Stimulated activated CD8-positive, alpha-beta memory T cell treated with anti-CD3 and anti-CD28 coated beads, Interleukin-12 subunit alpha, Interleukin-12 subunit beta, amount 100 ng/mL, for 24 hours (primary cell): ENCODE data around the gene CACNG3.
"Not testable (repeated sequence)": the region's sequence is repeated elsewhere in the genome, so short reads cannot be mapped to it uniquely, and the experiment has no call there.

ENCODE experiments used
- DNase-seq: peaks from one replicate; pipeline ENCODE4 v3.0.0-alpha.2; 2020; ENCODE audit errors: extremely low read depth

CACNG3 gene

GRCh38 chr16:24279982-24280515, 23.9 kb downstream of the CACNG3 start:
- no peak for DNase-seq

GRCh38 chr16:24281466-24281865, 25.3 kb downstream of the CACNG3 start:
- DNase-seq = no peak

- no peak for DNase-seq
Observed at GRCh38 chr16:24282141-24282540, 26.0 kb downstream of the CACNG3 start.

- no peak for DNase-seq
Observed at GRCh38 chr16:24286741-24287405, 30.7 kb downstream of the CACNG3 start.

- DNase-seq = no peak
Observed at GRCh38 chr16:24288516-24288915, 32.4 kb downstream of the CACNG3 start.

GRCh38 chr16:24289166-24289700, 33.1 kb downstream of the CACNG3 start:
- DNase-seq = no peak

GRCh38 chr16:24291932-24292331, 35.8 kb downstream of the CACNG3 start:
- DNase-seq = no peak

GRCh38 chr16:24294131-24294530, 38.0 kb downstream of the CACNG3 start:
- DNase-seq = no peak

- DNase-seq = no peak
Observed at GRCh38 chr16:24297375-24297774, 41.2 kb downstream of the CACNG3 start.

GRCh38 chr16:24298548-24299167, 42.5 kb downstream of the CACNG3 start:
- no peak for DNase-seq

- DNase-seq = not testable (repeated sequence)
Observed at GRCh38 chr16:24300750-24301149, 44.6 kb downstream of the CACNG3 start.

GRCh38 chr16:24302636-24303035, 46.5 kb downstream of the CACNG3 start:
- DNase-seq = no peak

- DNase-seq = no peak
Observed at GRCh38 chr16:24308200-24308599, 52.1 kb downstream of the CACNG3 start.

- DNase-seq = no peak
Observed at GRCh38 chr16:24309258-24310142, 53.4 kb downstream of the CACNG3 start.

GRCh38 chr16:24315343-24315742, 59.2 kb downstream of the CACNG3 start:
- DNase-seq = no peak

- DNase-seq = no peak
Observed at GRCh38 chr16:24318680-24319079, 62.5 kb downstream of the CACNG3 start.

- DNase-seq = no peak
Observed at GRCh38 chr16:24319126-24319814, 63.1 kb downstream of the CACNG3 start.

GRCh38 chr16:24322106-24322505, 66.0 kb downstream of the CACNG3 start:
- no peak for DNase-seq

- no peak for DNase-seq
Observed at GRCh38 chr16:24324421-24324820, 68.3 kb downstream of the CACNG3 start.

GRCh38 chr16:24328835-24329452, 72.8 kb downstream of the CACNG3 start:
- DNase-seq = no peak

GRCh38 chr16:24332178-24332577, 76.0 kb downstream of the CACNG3 start:
- DNase-seq = no peak
